C4-2B (cell line): ENCODE measurements around the gene FOXJ3.

Experiments used
- H3K27ac ChIP-seq: fragments of 450-650 bp; 2 replicates; pipeline ENCODE4 v1.5.1; 2017
- ZFX ChIP-seq: fragments of 450-650 bp; IDR thresholded peaks from 2 replicates; pipeline ENCODE4 v1.6.1; 2017
- TF ChIP-seq, protein P1 (sequence below): fragments of 450-650 bp; conservative IDR thresholded peaks from 2 replicates; pipeline ENCODE4 v1.5.1; 2017; ENCODE audit warnings: mild to moderate bottlenecking

The FOXJ3 gene

DNA sequence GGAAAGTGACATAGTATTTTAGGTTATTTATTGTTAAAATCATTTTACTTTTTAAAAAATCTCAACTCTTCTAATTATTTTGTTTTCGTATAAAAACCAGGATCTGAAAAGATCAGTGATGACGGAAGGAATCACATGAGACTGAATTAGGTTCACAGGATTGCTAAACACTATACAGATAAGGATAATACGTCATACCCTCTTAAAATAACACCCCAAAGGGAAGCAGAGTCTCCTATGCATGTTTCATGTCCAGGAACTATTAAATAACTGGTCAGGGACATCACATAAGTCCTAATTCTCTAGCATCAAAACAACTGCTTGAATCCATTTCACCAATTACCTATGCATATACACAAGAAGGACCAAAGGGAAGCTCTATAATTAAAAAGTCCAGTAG lies 84.9 kb downstream of the FOXJ3 start:
- TF ChIP-seq, protein P1, sequence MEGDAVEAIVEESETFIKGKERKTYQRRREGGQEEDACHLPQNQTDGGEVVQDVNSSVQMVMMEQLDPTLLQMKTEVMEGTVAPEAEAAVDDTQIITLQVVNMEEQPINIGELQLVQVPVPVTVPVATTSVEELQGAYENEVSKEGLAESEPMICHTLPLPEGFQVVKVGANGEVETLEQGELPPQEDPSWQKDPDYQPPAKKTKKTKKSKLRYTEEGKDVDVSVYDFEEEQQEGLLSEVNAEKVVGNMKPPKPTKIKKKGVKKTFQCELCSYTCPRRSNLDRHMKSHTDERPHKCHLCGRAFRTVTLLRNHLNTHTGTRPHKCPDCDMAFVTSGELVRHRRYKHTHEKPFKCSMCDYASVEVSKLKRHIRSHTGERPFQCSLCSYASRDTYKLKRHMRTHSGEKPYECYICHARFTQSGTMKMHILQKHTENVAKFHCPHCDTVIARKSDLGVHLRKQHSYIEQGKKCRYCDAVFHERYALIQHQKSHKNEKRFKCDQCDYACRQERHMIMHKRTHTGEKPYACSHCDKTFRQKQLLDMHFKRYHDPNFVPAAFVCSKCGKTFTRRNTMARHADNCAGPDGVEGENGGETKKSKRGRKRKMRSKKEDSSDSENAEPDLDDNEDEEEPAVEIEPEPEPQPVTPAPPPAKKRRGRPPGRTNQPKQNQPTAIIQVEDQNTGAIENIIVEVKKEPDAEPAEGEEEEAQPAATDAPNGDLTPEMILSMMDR, result no peak
- no peak for TF ChIP-seq ZFX
- H3K27ac ChIP-seq, result no peak overlapping the region

DNA sequence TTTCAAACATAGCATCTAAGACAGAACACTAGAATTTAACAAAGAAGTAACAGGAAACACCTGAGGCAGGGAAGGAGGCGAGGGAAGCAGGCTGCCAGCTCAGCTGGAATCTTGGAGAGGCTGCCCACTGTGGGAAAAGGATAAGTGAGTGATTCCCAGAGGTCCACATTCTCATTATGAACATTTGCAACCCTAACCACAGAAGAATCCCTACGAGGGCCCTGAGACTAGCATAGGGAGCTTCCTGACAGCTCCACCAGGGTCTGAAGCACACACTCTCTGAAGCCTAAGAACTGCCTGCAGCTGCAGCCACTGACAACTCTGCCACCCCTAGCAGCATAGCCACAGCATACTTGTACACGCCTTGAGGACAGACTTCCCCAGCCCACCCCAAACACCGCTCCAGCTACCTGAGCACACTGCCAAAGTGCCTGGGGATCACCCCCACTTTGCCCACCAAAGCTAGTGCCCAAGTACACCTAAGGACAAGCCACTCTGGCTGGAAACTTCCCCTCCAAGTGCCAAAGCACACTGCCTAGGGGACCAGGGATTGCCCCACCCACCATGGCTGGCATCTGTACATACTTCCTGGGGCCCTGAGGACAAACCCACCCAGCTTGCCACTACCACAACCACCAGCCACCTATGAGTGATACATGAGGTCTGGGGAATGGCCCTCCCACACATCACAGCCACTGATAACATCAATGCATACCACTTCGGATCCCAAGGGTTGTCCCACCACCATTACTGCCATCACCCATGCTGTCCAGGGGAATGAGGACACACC lies 93.9 kb downstream of the FOXJ3 start:
- TF ChIP-seq, protein P1, result no peak
- TF ChIP-seq ZFX, result no peak
- no peak overlapping the region for H3K27ac ChIP-seq

DNA sequence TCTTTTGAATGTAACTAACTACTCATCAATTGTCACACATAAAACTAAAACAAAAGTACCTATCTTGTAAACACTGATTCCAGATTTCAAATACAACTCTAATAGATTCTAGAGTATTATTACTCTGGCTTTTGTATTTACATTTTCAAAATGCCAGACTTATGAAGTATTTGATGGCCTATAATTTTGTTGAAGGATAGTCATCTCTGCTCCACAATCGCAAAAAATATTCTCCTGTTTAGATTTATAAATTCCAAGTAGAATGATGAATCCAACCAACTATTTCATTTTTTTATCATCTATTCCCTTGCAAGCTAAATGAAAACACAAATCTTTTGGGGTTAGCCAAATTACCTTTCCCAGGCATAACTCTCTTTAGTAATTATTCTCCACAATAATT lies 95.5 kb downstream of the FOXJ3 start:
- TF ChIP-seq, protein P1, result no peak
- TF ChIP-seq ZFX, result no peak
- no peak overlapping the region for H3K27ac ChIP-seq

DNA sequence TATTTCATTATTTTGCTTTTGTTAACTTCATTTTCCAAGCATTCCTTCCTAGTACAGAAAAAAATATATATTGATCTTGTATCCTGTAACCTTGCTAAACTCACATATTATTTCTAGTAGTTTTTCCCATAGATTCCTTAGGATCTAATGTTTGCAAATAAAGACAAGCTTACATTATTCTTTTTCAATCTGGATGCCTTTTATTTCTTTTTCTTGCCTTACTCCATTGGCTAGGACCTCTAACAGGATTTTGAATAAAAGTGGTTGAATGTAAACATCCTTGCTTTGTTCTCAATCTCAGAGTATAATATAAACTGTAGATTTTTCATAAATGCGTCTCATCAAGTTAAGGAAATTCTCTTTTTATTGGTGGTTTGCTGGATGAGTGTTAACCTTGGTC lies 96.0 kb downstream of the FOXJ3 start:
- H3K27ac ChIP-seq, result no peak overlapping the region
- TF ChIP-seq, protein P1, result no peak
- TF ChIP-seq ZFX, result no peak

DNA sequence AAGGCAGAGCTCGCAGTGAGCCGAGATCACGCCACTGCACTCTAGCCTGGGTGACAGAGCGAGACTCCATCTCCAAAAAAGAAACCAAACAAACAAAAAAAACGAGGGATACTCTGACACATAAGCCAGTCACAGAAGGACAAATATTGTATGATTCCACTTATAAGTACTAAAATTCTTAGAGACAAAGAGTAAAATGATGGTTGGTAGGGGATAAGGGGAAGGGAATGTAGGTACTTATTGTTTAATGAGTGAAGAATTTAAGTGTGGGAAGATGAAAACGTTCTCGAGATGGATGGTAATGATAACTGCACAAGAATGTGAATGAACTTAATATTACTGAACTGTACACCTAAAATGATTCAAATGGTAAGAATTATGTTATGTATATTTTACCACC lies 103.8 kb downstream of the FOXJ3 start:
- TF ChIP-seq ZFX, result no peak
- TF ChIP-seq, protein P1, result no peak
- H3K27ac ChIP-seq, result no peak overlapping the region

DNA sequence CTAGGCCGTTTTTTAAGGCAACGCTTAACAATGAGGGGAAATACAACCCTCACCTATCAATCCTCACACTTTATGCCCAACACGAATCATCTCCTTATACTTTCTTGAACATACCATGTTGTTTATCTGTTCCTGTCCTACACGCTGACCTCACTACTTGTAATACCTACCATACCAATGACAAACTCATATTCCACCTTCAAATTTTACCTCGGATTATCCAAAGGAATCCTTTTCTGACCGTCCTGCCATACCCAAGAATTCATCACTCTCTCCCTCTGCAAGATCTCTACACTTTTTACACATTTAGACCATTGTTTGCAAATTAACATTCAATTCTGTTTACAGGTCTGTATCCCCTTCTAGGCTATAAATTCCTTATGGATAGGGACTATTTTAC lies 106.1 kb downstream of the FOXJ3 start:
- TF ChIP-seq ZFX, result no peak
- TF ChIP-seq, protein P1, result no peak
- H3K27ac ChIP-seq, result no peak overlapping the region

DNA sequence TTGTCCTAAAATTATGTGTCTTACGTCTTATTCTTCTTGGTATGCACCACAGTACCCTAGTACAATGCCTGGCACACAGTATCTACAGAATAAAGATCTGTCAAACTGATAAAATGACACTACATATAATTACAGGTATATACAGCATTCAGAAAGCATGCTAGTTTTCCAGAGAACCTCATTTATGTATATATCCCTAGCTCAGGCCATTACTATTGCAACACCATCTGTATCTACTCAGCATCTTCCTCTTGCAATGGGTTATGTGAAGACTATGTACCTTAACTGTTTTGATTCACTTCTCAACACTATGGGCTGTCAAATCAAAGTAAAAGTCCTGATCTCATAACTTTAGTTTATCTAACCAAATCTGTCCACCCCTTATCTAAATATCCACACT lies 112.0 kb downstream of the FOXJ3 start:
- no peak overlapping the region for H3K27ac ChIP-seq
- TF ChIP-seq, protein P1, result no peak
- TF ChIP-seq ZFX, result no peak
